ENCODE data around the gene RTP1.

RTP1 gene

GRCh38 chr3:187247398-187247797 is 50.1 kb downstream of the RTP1 start:
- no peak overlapping the region for H3K4me3 ChIP-seq (replicated peaks in 1 of 2; ENCODE audit: low read depth in 2 of 2, low read length in 2 of 2)
- peak in 1 of 2 donors; percentile 9 for DNase-seq (ENCODE audit: low read depth in 2 of 2)
- TF ChIP-seq, protein P1, sequence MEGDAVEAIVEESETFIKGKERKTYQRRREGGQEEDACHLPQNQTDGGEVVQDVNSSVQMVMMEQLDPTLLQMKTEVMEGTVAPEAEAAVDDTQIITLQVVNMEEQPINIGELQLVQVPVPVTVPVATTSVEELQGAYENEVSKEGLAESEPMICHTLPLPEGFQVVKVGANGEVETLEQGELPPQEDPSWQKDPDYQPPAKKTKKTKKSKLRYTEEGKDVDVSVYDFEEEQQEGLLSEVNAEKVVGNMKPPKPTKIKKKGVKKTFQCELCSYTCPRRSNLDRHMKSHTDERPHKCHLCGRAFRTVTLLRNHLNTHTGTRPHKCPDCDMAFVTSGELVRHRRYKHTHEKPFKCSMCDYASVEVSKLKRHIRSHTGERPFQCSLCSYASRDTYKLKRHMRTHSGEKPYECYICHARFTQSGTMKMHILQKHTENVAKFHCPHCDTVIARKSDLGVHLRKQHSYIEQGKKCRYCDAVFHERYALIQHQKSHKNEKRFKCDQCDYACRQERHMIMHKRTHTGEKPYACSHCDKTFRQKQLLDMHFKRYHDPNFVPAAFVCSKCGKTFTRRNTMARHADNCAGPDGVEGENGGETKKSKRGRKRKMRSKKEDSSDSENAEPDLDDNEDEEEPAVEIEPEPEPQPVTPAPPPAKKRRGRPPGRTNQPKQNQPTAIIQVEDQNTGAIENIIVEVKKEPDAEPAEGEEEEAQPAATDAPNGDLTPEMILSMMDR (IDR thresholded peaks at IDR 0.05; ENCODE audit: low read depth, low read length), result no peak

Data from cardiac fibroblast (primary cell).